ENCODE results near the gene TSPAN4. TPM values are rescaled to one million over a fixed set of nuclear protein-coding genes. Genes with fewer than 3 reads are reported as not detected.
A peak's percentile ranks its signal among the peaks of the same experiment; 100 is the strongest.

TSPAN4 gene
- total RNA-seq, 2 donors from 2014 or later = 48.8 to 94.9 TPM

DNA sequence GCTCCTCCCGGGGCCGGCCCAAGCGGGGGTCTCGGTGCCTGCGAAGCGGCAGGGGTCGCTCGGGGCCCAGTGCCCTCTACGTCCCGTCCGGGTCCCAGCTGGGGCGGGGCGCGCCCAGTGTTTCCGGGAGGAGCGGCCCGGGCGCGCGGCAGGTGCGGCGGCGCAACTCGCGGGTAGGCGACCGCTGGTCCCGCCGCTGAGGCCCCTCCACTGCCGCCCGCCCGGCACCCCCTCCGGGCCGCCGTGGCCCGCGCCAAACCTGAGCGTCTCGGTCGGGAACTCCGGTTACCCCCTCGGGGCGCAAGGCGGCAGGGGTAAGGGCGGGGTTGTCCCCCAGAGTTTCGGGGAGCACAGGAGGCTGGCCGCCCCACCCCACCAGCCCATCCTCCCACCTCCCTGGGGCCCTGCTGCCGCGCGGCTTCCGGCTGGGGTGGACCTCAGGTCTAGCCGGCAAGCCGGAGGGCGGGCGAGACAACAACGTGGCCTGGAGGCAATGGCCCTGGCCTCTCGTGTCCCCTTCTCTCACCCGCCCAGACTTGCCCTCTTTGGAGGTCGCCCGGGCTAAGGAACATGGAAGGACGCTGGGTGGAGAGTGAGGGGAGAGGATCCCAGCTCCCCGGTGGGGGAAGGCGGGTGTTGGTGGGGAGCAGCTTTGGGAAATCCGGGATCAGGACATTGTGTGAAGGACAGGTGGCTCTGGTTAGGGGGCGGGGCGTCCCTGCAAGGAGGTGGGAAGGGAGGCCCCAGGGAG lies 15.3 kb upstream of the TSPAN4 start:
- intact Hi-C loops (cut with DNase I) = no loop called here
- Histone ChIP-seq H3K36me3 (peaks cover 8 to 16% of the 10 kb centered on the region in 2 donors), H3K27ac (peak overlapping the region; percentile 46 to 62), H3K9me3 (no peaks in the 10 kb centered on the region), H3K4me1 (replicated peaks) (peaks cover 35% of the 10 kb centered on the region), H3K4me3 (peak overlapping the region; percentile 31 to 37), H3K27me3 (replicated peaks; ENCODE audit: insufficient read depth) (no peaks in the 10 kb centered on the region)
- 23% methylated on average over 24 of the region's 66 CpGs for WGBS
- no peak for DNase-seq (ENCODE audit: low spot score)
- TF ChIP-seq, protein P1, sequence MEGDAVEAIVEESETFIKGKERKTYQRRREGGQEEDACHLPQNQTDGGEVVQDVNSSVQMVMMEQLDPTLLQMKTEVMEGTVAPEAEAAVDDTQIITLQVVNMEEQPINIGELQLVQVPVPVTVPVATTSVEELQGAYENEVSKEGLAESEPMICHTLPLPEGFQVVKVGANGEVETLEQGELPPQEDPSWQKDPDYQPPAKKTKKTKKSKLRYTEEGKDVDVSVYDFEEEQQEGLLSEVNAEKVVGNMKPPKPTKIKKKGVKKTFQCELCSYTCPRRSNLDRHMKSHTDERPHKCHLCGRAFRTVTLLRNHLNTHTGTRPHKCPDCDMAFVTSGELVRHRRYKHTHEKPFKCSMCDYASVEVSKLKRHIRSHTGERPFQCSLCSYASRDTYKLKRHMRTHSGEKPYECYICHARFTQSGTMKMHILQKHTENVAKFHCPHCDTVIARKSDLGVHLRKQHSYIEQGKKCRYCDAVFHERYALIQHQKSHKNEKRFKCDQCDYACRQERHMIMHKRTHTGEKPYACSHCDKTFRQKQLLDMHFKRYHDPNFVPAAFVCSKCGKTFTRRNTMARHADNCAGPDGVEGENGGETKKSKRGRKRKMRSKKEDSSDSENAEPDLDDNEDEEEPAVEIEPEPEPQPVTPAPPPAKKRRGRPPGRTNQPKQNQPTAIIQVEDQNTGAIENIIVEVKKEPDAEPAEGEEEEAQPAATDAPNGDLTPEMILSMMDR (IDR thresholded peaks at IDR 0.05) = no peak
- TF ChIP-seq POLR2A (IDR thresholded peaks at IDR 0.05) (no peak), POLR2AphosphoS5 (IDR thresholded peaks at IDR 0.05) (no peak)

DNA sequence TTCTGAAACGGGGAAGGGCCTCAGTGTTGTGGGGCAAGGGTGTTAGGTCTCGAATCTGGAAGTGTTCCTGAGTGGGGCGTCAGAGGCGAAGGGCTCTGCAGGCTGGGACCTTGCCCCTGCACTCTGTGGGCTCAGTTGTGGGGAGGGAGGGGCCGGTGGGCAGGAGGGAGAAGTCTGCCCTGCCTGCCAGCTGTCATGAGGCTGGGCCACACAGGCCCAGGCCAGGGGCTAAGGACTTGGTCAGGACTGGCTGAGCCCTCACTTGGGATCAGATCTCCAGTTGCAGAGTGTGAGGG lies 14.8 kb upstream of the TSPAN4 start, which contains the start of gene CRACR2B:
Gene CRACR2B (plus strand): TSS at position 23 of the 296 bp plus-strand sequence. CDS start 689 bp downstream, outside the sequence.
- Histone ChIP-seq H3K27me3 (replicated peaks; ENCODE audit: insufficient read depth) (no peaks in the 10 kb centered on the region), H3K9me3 (no peaks in the 10 kb centered on the region), H3K36me3 (peaks cover 8 to 16% of the 10 kb centered on the region in 2 donors), H3K4me3 (peak within 1 kb of the TSS; percentile 31 to 37), H3K27ac (peak within 1 kb of the TSS; percentile 46 to 62), H3K4me1 (replicated peaks) (peaks cover 38% of the 10 kb centered on the region)
- 56% methylated on average over 5 of the region's 5 CpGs for WGBS
- no peak for DNase-seq (ENCODE audit: low spot score)
- intact Hi-C loops (cut with DNase I) = no loop called here
- TF ChIP-seq, protein P1 (IDR thresholded peaks at IDR 0.05) = no peak

DNA sequence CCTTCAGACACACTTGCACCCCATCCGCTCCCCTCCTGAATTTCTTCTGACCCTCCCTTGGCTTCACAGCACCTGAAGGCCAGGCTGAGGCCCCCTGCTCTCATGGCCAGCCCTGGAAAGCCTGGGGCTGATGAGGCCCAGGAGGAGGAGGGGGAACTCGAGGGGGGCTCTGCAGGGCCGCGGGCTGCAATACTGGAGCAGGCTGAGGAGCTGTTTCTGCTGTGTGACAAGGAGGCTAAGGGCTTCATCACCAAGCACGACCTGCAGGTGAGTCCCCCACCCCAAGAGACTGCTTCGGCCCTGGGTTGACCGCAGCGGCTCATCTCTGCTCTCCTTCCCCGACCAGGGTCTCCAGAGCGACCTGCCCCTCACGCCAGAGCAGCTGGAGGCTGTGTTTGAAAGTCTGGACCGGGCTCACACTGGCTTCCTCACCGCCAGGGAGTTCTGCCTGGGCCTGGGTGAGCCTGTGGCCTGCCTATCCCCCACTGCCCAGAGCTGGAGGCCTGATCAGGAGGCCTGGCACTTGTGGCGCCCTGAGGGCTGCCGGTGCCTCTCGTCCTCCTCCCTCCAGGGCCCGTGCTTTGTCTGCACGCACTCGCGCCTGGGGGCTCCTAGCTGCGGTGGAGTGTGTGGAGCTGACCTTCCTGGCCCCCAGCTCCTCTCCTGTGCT lies 14.0 kb upstream of the TSPAN4 start:
- peaks cover 7 to 13% of the 10 kb centered on the region in 2 donors for H3K36me3 ChIP-seq
- WGBS = 88% methylated on average over 20 of the region's 21 CpGs
- H3K9me3 ChIP-seq = no peaks in the 10 kb centered on the region
- H3K27me3 ChIP-seq (replicated peaks; ENCODE audit: insufficient read depth) = no peaks in the 10 kb centered on the region
- H3K4me1 ChIP-seq (replicated peaks) = peaks cover 39% of the 10 kb centered on the region
- no peak for DNase-seq (ENCODE audit: low spot score)
- TF ChIP-seq POLR2AphosphoS5 (IDR thresholded peaks at IDR 0.05) (no peak), POLR2A (IDR thresholded peaks at IDR 0.05) (no peak)
- TF ChIP-seq, protein P1 (IDR thresholded peaks at IDR 0.05) = no peak
- no peak overlapping the region for H3K4me3 ChIP-seq
- no peak overlapping the region for H3K27ac ChIP-seq
- intact Hi-C loops (cut with DNase I) = no loop called here

DNA sequence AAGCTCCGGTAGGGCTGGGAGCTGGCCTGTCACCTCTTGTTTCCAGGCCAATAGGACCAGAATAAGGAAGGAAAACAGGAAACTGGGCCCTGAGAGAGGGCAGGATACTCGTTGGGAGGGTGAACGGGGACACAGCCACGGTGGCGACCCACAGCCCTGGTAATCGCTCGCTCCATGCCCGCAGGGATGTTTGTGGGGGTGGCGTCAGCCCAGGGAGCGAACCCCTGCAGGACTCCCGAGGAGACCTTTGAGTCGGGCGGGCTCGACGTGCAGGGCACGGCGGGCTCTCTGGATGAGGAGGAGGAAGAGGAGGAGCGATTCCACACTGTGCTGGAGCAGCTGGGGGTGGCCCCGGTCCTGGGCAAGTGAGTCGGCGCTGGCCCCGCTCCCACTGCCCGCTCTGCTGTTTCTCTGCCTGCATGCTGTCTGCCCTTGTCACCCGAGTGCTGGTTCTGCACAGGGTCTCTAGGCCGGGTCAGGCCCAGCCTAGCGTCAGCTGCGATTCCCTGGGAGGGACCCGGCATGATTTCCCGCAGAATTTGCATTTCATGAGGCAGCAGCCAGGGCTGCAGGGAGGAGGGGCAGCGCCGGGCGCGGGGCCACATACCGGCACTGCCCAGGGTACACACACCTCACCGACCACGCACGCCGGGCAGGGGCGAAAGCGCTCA lies 13.3 kb upstream of the TSPAN4 start:
- Histone ChIP-seq H3K9me3 (no peaks in the 10 kb centered on the region), H3K27ac (no peak overlapping the region), H3K36me3 (peaks cover 3 to 8% of the 10 kb centered on the region in 2 donors), H3K4me1 (replicated peaks) (peaks cover 46% of the 10 kb centered on the region), H3K4me3 (peak overlapping the region; percentile 21 to 22), H3K27me3 (replicated peaks; ENCODE audit: insufficient read depth) (no peaks in the 10 kb centered on the region)
- 20% methylated on average over 38 of the region's 40 CpGs for WGBS
- no peak for DNase-seq (ENCODE audit: low spot score)
- TF ChIP-seq POLR2AphosphoS5 (IDR thresholded peaks at IDR 0.05) (no peak), POLR2A (IDR thresholded peaks at IDR 0.05) (no peak)
- TF ChIP-seq, protein P1 (IDR thresholded peaks at IDR 0.05) = no peak
- intact Hi-C loops (cut with DNase I) = no loop called here
